Neural progenitor cell (in vitro differentiated cells): ENCODE measurements around the gene SLMAP. TPM values are rescaled to one million over a fixed set of nuclear protein-coding genes. Genes with fewer than 3 reads are reported as not detected.

Source experiments
- DNase-seq: peaks from one replicate; pipeline ENCODE4 v3.0.0-alpha.2; 2016; ENCODE audit warnings: low spot score
- H2AFZ ChIP-seq: fragments of 200-600 bp; sonication (generic); replicated peaks from 2 replicates; pipeline ENCODE4 v1.6.1; 2016; ENCODE audit warnings: antibody characterized with exemption
- H3F3A ChIP-seq: fragments of 200-600 bp; sonication (generic); 2 replicates; pipeline ENCODE4 v1.6.1; 2016; ENCODE audit warnings: antibody characterized with exemption, low read depth
- H3K27ac ChIP-seq: fragments of 200-600 bp; sonication (generic); 2 replicates; pipeline ENCODE4 v1.5.1; 2016; ENCODE audit warnings: mild to moderate bottlenecking
- H3K27me3 ChIP-seq: fragments of 200-600 bp; sonication (generic); 2 replicates; pipeline ENCODE4 v1.6.1; 2016; ENCODE audit warnings: mild to moderate bottlenecking, moderate library complexity
- H3K36me3 ChIP-seq: fragments of 200-600 bp; sonication (generic); 2 replicates; pipeline ENCODE4 v1.5.1; 2016
- H3K4me1 ChIP-seq: fragments of 200-600 bp; sonication (generic); 2 replicates; pipeline ENCODE4 v1.6.1; 2016; ENCODE audit warnings: mixed run types
- H3K4me2 ChIP-seq: fragments of 200-600 bp; sonication (generic); 2 replicates; pipeline ENCODE4 v1.6.1; 2016
- H3K4me3 ChIP-seq: fragments of 200-600 bp; sonication (generic); 2 replicates; pipeline ENCODE4 v1.5.1; 2016
- H3K79me2 ChIP-seq: fragments of 200-600 bp; sonication (generic); 2 replicates; pipeline ENCODE4 v1.6.1; 2016; ENCODE audit warnings: low read depth
- H3K9ac ChIP-seq: fragments of 200-600 bp; sonication (generic); 2 replicates; pipeline ENCODE4 v1.6.1; 2016
- H3K9me3 ChIP-seq: fragments of 200-600 bp; sonication (generic); 2 replicates; pipeline ENCODE4 v1.5.1; 2016; ENCODE audit warnings: low read depth
- H4K20me1 ChIP-seq: fragments of 200-600 bp; sonication (generic); 2 replicates; pipeline ENCODE4 v1.6.1; 2016; ENCODE audit warnings: low read depth
- H3K27ac Mint-ChIP-seq: 3 replicates; pipeline ENCODE4 v1.8.0; 2021; ENCODE audit warnings: mixed read lengths
- H3K27me3 Mint-ChIP-seq: 2 replicates; pipeline ENCODE4 v1.8.0; 2022; ENCODE audit warnings: low read depth, mild to moderate bottlenecking, inconsistent platforms, moderate library complexity, mixed read lengths; ENCODE audit not compliant: insufficient read depth
- H3K36me3 Mint-ChIP-seq: 3 replicates; pipeline ENCODE4 v1.8.0; 2021; ENCODE audit warnings: mixed read lengths
- H3K4me1 Mint-ChIP-seq: 3 replicates; pipeline ENCODE4 v1.8.0; 2021; ENCODE audit warnings: mixed read lengths
- H3K4me3 Mint-ChIP-seq: 3 replicates; pipeline ENCODE4 v1.8.0; 2021; ENCODE audit warnings: mild to moderate bottlenecking, moderate library complexity, mixed read lengths
- H3K9me3 Mint-ChIP-seq: 3 replicates; pipeline ENCODE4 v1.8.0; 2020; ENCODE audit warnings: mixed read lengths
- EZH2 ChIP-seq: fragments of 200-600 bp; sonication (generic); IDR thresholded peaks from 2 replicates; pipeline ENCODE4 v1.6.1; 2017; ENCODE audit warnings: antibody characterized with exemption, mild to moderate bottlenecking, moderate library complexity
- EZH2phosphoT487 ChIP-seq: fragments of 200-600 bp; sonication (generic); IDR thresholded peaks from 2 replicates; pipeline ENCODE4 v1.6.1; 2017; ENCODE audit warnings: antibody characterized with exemption
- total RNA-seq: library from RNA; depleted of rRNA; stranded (reverse); fragments of >200 nt; gene quantifications from 2 replicates; pipeline ENCODE4 v1.2.3, GENCODE V29; 2015; ENCODE audit warnings: low replicate concordance
- TF ChIP-seq, protein P1 (sequence below): fragments of 200-600 bp; sonication (generic); IDR thresholded peaks from 2 replicates; pipeline ENCODE4 v1.5.1; 2017; ENCODE audit warnings: antibody characterized with exemption, mild to moderate bottlenecking

Gene SLMAP
- total RNA-seq, 1 donor from 2014 or later, result 59.4 TPM

DNA sequence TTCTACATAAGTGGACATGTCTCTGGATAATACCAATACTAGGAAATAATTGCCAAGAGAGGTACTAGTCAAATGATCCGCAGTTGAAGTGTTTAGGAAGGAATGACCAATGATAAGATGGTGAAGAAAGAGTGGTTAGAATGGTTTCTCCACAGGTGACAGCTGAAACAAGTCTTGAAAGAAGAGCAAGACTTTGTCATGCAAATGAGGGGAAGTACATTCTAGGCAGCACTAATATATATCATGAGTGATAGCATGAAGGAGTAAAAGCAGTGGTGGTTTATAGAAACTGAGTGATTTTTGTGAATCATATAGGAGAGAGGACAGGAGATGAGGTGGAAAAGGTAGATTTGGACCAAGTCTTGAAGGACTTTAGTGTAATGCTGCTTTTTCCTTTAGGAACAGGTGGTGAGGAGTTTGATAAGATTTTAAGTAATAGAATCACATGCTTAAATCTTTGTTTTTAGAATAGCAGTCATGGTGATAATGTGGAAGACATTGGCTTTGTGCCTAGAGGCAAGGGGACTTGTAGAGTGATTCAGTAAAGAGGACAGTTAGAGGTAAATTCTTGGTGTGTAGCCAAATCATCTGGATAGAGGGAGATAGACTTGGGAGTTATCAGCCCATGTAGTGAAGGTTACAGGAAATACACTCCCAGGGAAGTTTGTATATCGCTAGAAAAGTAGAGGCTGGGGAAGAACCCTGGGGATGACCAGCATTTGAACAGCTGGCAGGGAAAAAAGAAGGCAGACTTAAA, 31.9 kb downstream of the SLMAP start:
- peaks cover 38% of the 10 kb centered on the region for H4K20me1 ChIP-seq
- DNase-seq, result no peak
- no peak overlapping the region for H3K27ac ChIP-seq
- no peak overlapping the region for H3K4me3 ChIP-seq
- H3K9me3 ChIP-seq, result no peaks in the 10 kb centered on the region
- H3K79me2 ChIP-seq, result peaks cover 85% of the 10 kb centered on the region
- Mint-ChIP-seq H3K4me3 (no peak overlapping the region), H3K9me3 (no peaks in the 10 kb centered on the region), H3K27ac (no peak overlapping the region), H3K36me3 (peaks cover 2% of the 10 kb centered on the region), H3K4me1 (no peaks in the 10 kb centered on the region), H3K27me3 (no peaks in the 10 kb centered on the region)
- TF ChIP-seq, protein P1, sequence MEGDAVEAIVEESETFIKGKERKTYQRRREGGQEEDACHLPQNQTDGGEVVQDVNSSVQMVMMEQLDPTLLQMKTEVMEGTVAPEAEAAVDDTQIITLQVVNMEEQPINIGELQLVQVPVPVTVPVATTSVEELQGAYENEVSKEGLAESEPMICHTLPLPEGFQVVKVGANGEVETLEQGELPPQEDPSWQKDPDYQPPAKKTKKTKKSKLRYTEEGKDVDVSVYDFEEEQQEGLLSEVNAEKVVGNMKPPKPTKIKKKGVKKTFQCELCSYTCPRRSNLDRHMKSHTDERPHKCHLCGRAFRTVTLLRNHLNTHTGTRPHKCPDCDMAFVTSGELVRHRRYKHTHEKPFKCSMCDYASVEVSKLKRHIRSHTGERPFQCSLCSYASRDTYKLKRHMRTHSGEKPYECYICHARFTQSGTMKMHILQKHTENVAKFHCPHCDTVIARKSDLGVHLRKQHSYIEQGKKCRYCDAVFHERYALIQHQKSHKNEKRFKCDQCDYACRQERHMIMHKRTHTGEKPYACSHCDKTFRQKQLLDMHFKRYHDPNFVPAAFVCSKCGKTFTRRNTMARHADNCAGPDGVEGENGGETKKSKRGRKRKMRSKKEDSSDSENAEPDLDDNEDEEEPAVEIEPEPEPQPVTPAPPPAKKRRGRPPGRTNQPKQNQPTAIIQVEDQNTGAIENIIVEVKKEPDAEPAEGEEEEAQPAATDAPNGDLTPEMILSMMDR, result no peak
- TF ChIP-seq EZH2 (no peak), EZH2phosphoT487 (no peak)
- H2AFZ ChIP-seq, result no peak overlapping the region
- no peaks in the 10 kb centered on the region for H3K27me3 ChIP-seq
- H3K4me1 ChIP-seq, result peaks cover 4% of the 10 kb centered on the region
- H3K4me2 ChIP-seq, result no peak overlapping the region
- no peaks in the 10 kb centered on the region for H3F3A ChIP-seq
- H3K36me3 ChIP-seq, result no peaks in the 10 kb centered on the region
- no peak overlapping the region for H3K9ac ChIP-seq

DNA sequence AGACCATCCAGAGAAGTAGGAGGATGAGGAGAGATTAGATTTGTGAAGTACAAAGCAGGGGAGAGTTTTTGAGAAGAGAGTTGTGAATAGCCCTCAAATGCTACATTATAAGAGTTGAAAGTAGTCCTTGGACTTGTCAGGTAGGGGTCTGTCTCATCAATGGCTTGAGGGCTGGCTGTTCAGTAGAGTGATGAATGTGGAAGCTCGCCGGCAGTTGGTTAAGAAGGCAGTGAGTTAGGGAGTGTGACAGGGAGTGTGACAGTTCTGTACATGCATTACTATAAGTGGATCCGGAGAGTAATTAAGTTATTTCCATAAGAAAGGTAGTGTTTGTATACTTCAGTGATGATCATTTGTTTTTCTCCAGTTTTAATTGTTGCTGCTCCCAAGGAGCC, 32.5 kb downstream of the SLMAP start:
- peaks cover 85% of the 10 kb centered on the region for H3K79me2 ChIP-seq

DNA sequence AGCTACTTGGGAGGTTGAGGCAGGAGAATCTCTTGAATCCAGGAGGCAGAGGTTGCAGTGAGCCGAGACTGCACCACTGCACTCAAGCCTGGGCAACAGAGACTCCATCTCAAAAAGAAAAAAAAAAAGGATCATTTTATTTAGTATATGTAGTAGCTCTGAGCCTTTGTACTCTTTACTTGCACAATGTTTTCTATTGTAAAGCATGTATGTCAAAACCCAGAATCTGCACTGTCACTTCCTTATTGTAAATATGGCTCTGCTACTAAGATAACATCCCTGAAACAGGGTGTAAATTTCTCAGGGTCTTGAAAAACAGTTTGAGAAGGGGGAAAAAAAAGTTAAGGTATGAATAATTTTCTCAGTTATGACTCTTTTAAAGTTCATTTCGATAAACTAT, 35.1 kb downstream of the SLMAP start:
- peaks cover 3% of the 10 kb centered on the region for H3K36me3 Mint-ChIP-seq
- no peaks in the 10 kb centered on the region for H3K9me3 ChIP-seq
- TF ChIP-seq, protein P1, result no peak
- TF ChIP-seq EZH2phosphoT487 (no peak), EZH2 (no peak)
- H3K27ac Mint-ChIP-seq, result no peak overlapping the region
- H3K27me3 Mint-ChIP-seq, result peaks cover 2% of the 10 kb centered on the region
- no peaks in the 10 kb centered on the region for H3K36me3 ChIP-seq
- no peaks in the 10 kb centered on the region for H3K4me1 Mint-ChIP-seq
- no peak overlapping the region for H3K4me3 Mint-ChIP-seq
- no peak overlapping the region for H3K4me3 ChIP-seq
- H3F3A ChIP-seq, result no peaks in the 10 kb centered on the region
- no peaks in the 10 kb centered on the region for H3K27me3 ChIP-seq
- H3K9ac ChIP-seq, result no peak overlapping the region
- no peak overlapping the region for H2AFZ ChIP-seq
- H3K4me2 ChIP-seq, result no peak overlapping the region
- peaks cover 29% of the 10 kb centered on the region for H4K20me1 ChIP-seq
- peaks cover 4% of the 10 kb centered on the region for H3K4me1 ChIP-seq
- no peak overlapping the region for H3K27ac ChIP-seq
- no peak for DNase-seq
- peaks cover 83% of the 10 kb centered on the region for H3K79me2 ChIP-seq
- H3K9me3 Mint-ChIP-seq, result no peaks in the 10 kb centered on the region

More for the DNA sequence above, 32.5 kb downstream of the SLMAP start:
- Histone ChIP-seq H3F3A (no peaks in the 10 kb centered on the region), H3K9me3 (no peaks in the 10 kb centered on the region), H3K4me3 (no peak overlapping the region), H4K20me1 (peaks cover 38% of the 10 kb centered on the region), H3K9ac (no peak overlapping the region), H3K27ac (no peak overlapping the region), H3K27me3 (no peaks in the 10 kb centered on the region), H3K36me3 (no peaks in the 10 kb centered on the region), H3K4me1 (peaks cover 4% of the 10 kb centered on the region), H2AFZ (no peak overlapping the region), H3K4me2 (no peak overlapping the region)
- H3K27me3 Mint-ChIP-seq, result no peaks in the 10 kb centered on the region
- no peak overlapping the region for H3K4me3 Mint-ChIP-seq
- no peak for DNase-seq
- H3K4me1 Mint-ChIP-seq, result no peaks in the 10 kb centered on the region
- H3K36me3 Mint-ChIP-seq, result peaks cover 2% of the 10 kb centered on the region
- no peaks in the 10 kb centered on the region for H3K9me3 Mint-ChIP-seq
- no peak overlapping the region for H3K27ac Mint-ChIP-seq
- TF ChIP-seq, protein P1, result no peak
- TF ChIP-seq EZH2phosphoT487 (no peak), EZH2 (no peak)
